Measurements from ENCODE around the gene WDR7.

- TF ChIP-seq MYB (IDR thresholded peaks at IDR 0.05; ENCODE audit: borderline replicate concordance, low read depth, low read length) (no peak), CTCF (IDR thresholded peaks at IDR 0.05 in 2 of 3, conservative IDR thresholded peaks at IDR 0.05 in 1 of 3; ENCODE audit: control insufficient read depth in 2 of 3, extremely low read depth in 1 of 3, insufficient read depth in 1 of 3, low read depth in 3 of 3, low read length in 3 of 3) (no peak), FOXM1 (IDR thresholded peaks at IDR 0.05; ENCODE audit: low read depth, low read length) (no peak), RAD21 (IDR thresholded peaks at IDR 0.05; ENCODE audit: insufficient read depth, low read depth, low read length) (no peak), POLR2A (IDR thresholded peaks at IDR 0.05; ENCODE audit: low read depth, low read length) (no peak), EZH2 (IDR thresholded peaks at IDR 0.05; ENCODE audit: borderline replicate concordance, control insufficient read depth, low read depth, low read length) (no peak), POLR2AphosphoS2 (IDR thresholded peaks at IDR 0.05; ENCODE audit: low read depth, low read length) (no peak), POLR2AphosphoS5 (IDR thresholded peaks at IDR 0.05; ENCODE audit: low read length) (no peak), EP300 (IDR thresholded peaks at IDR 0.05; ENCODE audit: borderline replicate concordance in 1 of 2, control insufficient read depth in 1 of 2, low read depth in 2 of 2, low read length in 2 of 2) (no peak), E4F1 (IDR thresholded peaks at IDR 0.05; ENCODE audit: borderline replicate concordance, partially characterized antibody) (no peak), KDM1A (IDR thresholded peaks at IDR 0.05; ENCODE audit: borderline replicate concordance) (no peak), GABPA (IDR thresholded peaks at IDR 0.05; ENCODE audit: low read depth) (no peak)
These were observed 324.1 kb downstream of the WDR7 start for GRCh38 chr18:56975276-56975675.
